HepG2 (cell line): Measurements from ENCODE around the gene SARNP. TPM values are rescaled to one million over a fixed set of nuclear protein-coding genes. Genes with fewer than 3 reads are reported as not detected.

Source experiments
- BCL3 ChIP-seq: sonication (generic); formaldehyde crosslinking; IDR thresholded peaks from 2 replicates; pipeline ENCODE4 v1.5.1; 2020; ENCODE audit warnings: mild to moderate bottlenecking, missing genetic modification reagents, moderate library complexity
- CCDC6 ChIP-seq: sonication (generic); formaldehyde crosslinking; IDR thresholded peaks from 2 replicates; pipeline ENCODE4 v1.8.1; 2022; ENCODE audit warnings: mild to moderate bottlenecking, missing genetic modification reagents, moderate library complexity
- FOXK1 ChIP-seq: sonication (generic); formaldehyde crosslinking; IDR thresholded peaks from 2 replicates; pipeline ENCODE4 v1.4.0; 2020; ENCODE audit warnings: low read depth, missing genetic modification reagents, borderline replicate concordance
- HNF4A ChIP-seq: sonication (generic); formaldehyde crosslinking; IDR thresholded peaks from 2 replicates; pipeline ENCODE4 v1.4.0; 2020; ENCODE audit warnings: missing genetic modification reagents
- MEIS2 ChIP-seq: sonication (generic); formaldehyde crosslinking; IDR thresholded peaks from 2 replicates; pipeline ENCODE4 v1.9.0; 2021; ENCODE audit warnings: mild to moderate bottlenecking, missing genetic modification reagents
- NONO ChIP-seq, 2 experiments: fragments of 450-650 bp in 1 of 2; sonication (generic) in 1 of 2; formaldehyde crosslinking in 1 of 2; IDR thresholded peaks in 1 of 2; conservative IDR thresholded peaks in 1 of 2; 2 replicates each; pipeline versions ENCODE4 v1.6.1 to v1.8.0; 2017 to 2022; ENCODE audit warnings: mild to moderate bottlenecking in 1 of 2, missing genetic modification reagents in 1 of 2, moderate library complexity in 1 of 2
- NR2F6 ChIP-seq, 2 experiments: IDR thresholded peaks; 2 replicates each; pipeline ENCODE4 v1.6.1; 2016; ENCODE audit warnings: antibody characterized with exemption in 1 of 2, mild to moderate bottlenecking in 1 of 2
- PAF1 ChIP-seq: IDR thresholded peaks from 2 replicates; pipeline ENCODE4 v1.6.1; 2016; ENCODE audit warnings: missing genetic modification reagents, missing compliant biosample characterization
- PHF20 ChIP-seq: sonication (generic); formaldehyde crosslinking; IDR thresholded peaks from 2 replicates; pipeline ENCODE4 v1.5.0; 2020; ENCODE audit warnings: mild to moderate bottlenecking, missing genetic modification reagents
- PLSCR1 ChIP-seq: sonication (generic); formaldehyde crosslinking; IDR thresholded peaks from 2 replicates; pipeline ENCODE4 v1.5.0; 2020; ENCODE audit warnings: missing genetic modification reagents, mild to moderate bottlenecking, borderline replicate concordance
- SKIL ChIP-seq: sonication (generic); formaldehyde crosslinking; IDR thresholded peaks from 2 replicates; pipeline ENCODE4 v1.8.0; 2022; ENCODE audit warnings: missing genetic modification reagents, mild to moderate bottlenecking, moderate library complexity, borderline replicate concordance
- TMF1 ChIP-seq: sonication (generic); formaldehyde crosslinking; IDR thresholded peaks from 2 replicates; pipeline ENCODE4 v1.8.1; 2022; ENCODE audit warnings: low read depth, missing genetic modification reagents
- ZBTB2 ChIP-seq: sonication (generic); formaldehyde crosslinking; IDR thresholded peaks from 2 replicates; pipeline ENCODE4 v1.8.0; 2022; ENCODE audit warnings: low read depth, missing genetic modification reagents
- ZNF205 ChIP-seq: IDR thresholded peaks from 2 replicates; pipeline ENCODE4 v1.6.1; 2018; ENCODE audit warnings: missing biosample characterization, missing genetic modification reagents
- ZNF547 ChIP-seq: sonication (generic); formaldehyde crosslinking; IDR thresholded peaks from 2 replicates; pipeline ENCODE4 v1.5.1; 2020; ENCODE audit warnings: mild to moderate bottlenecking, missing genetic modification reagents
- ZNF614 ChIP-seq: IDR thresholded peaks from 2 replicates; pipeline ENCODE4 v1.6.1; 2018; ENCODE audit warnings: missing biosample characterization, missing genetic modification reagents, inconsistent platforms, borderline replicate concordance
- ZSCAN21 ChIP-seq: sonication (generic); formaldehyde crosslinking; IDR thresholded peaks from 2 replicates; pipeline ENCODE4 v1.8.0; 2022; ENCODE audit warnings: mild to moderate bottlenecking, missing genetic modification reagents, moderate library complexity, borderline replicate concordance
- polyA plus RNA-seq, 8 experiments: library from polyadenylated mRNA; depleted of rRNA in 3 of 8; stranded (reverse) in 7 of 8; unstranded in 1 of 8; fragments of >200 nt; fragmentation: Illumina TruSeq in 4 of 8; extraction: Trizol in 4 of 8; gene quantifications; 2 replicates each; pipeline versions ENCODE4 v1.2.1 to v1.2.3, GENCODE V29; 2011 to 2016; ENCODE audit warnings: low read depth in 4 of 8, missing spikeins in 1 of 8, mixed read lengths in 1 of 8; ENCODE audit not compliant: insufficient read depth in 1 of 8
- total RNA-seq, 5 experiments: library from RNA; depleted of rRNA; stranded (reverse); fragments of >200 nt; fragmentation: Illumina TruSeq; extraction: Trizol; gene quantifications; 2 replicates each; pipeline ENCODE4 v1.2.3, GENCODE V29; 2016; ENCODE audit warnings: low read depth in 1 of 5
- TF ChIP-seq, protein P1 (sequence below): sonication (generic); formaldehyde crosslinking; conservative IDR thresholded peaks from 2 replicates; pipeline ENCODE4 v1.8.0; 2022; ENCODE audit warnings: missing genetic modification reagents

Gene SARNP
- total and polyA plus RNA-seq, 2 of the 13 experiments (the other 11 are each of a cell fraction or from before 2014, with no cell fraction given): 59.0 to 95.4 TPM

DNA sequence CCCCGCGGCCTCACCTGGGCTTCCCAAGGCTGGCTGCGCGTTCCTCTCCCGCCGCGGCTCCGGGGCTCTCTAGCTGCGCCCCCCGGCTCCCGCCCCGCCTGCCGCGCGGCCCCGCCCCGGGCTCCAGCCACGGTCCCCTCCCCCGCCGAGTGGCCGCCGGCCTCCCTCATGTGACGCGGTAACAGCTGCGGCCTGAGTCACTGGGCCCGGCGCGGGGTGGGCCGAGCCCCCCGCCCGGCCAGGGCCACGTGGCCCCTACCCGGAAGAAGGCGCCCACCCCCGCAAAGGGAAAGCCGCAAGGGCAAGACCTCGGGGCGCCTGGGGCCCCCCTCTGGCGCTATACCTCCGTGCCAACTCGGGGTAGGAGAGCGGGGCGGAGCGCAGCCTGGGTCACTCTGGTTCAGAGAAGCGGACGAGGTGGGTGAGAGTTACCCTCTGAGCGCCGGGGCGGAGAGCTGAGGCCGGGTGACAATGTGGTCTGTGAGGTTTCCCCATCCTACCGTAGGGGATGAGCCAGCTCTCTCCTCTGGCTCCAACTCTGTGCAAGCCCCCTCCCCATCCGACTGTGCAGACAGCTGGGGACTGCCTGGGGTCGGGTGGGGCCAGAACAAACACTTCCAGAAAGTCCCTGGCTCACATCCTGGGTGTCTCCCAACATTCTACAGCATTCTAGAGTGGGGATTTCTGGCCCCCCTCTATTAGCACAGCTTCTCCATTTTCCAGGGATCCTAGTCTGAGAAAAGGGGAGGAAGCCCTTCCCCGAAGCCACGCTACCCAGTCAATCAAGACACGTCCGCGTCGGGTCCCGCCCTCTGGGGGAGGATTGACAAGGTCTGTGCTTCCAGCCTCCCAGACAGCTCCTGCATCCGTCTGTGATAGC, 88.3 kb downstream of the SARNP start, which contains the start of gene CD63 (continued):
- TF ChIP-seq, protein P1, sequence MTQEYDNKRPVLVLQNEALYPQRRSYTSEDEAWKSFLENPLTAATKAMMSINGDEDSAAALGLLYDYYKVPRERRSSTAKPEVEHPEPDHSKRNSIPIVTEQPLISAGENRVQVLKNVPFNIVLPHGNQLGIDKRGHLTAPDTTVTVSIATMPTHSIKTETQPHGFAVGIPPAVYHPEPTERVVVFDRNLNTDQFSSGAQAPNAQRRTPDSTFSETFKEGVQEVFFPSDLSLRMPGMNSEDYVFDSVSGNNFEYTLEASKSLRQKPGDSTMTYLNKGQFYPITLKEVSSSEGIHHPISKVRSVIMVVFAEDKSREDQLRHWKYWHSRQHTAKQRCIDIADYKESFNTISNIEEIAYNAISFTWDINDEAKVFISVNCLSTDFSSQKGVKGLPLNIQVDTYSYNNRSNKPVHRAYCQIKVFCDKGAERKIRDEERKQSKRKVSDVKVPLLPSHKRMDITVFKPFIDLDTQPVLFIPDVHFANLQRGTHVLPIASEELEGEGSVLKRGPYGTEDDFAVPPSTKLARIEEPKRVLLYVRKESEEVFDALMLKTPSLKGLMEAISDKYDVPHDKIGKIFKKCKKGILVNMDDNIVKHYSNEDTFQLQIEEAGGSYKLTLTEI (CRISPR knock-in tag): no peak
- TF ChIP-seq BCL3 (CRISPR knock-in tag): peak; percentile 71
- no peak for TF ChIP-seq ZNF205 (CRISPR knock-in tag)
- TF ChIP-seq ZSCAN21 (CRISPR knock-in tag): peak; percentile 43; the same call in 1 of the 2 replicates
- 0 out of 2 replicates have a peak, but pooled peaks have one; percentile 16 for TF ChIP-seq ZNF614 (CRISPR knock-in tag)
- TF ChIP-seq MEIS2: peak; percentile 65; the same call in 1 of the 2 replicates
- TF ChIP-seq HNF4A (CRISPR knock-in tag): peak; percentile 17; the same call in 1 of the 2 replicates
- TF ChIP-seq SKIL (CRISPR knock-in tag): peak; percentile 24; the same call in 1 of the 2 replicates
- peak; percentile 44; the same call in 1 of the 2 replicates for TF ChIP-seq PHF20 (CRISPR knock-in tag)
- peak; percentile 30; the same call in 1 of the 2 replicates for TF ChIP-seq NR2F6 (IDR thresholded peaks at IDR 0.05)
- TF ChIP-seq NR2F6 (CRISPR knock-in tag; IDR thresholded peaks at IDR 0.05): no peak; the same call in 1 of the 2 replicates
- peak; percentile 49; the same call in 1 of the 2 replicates for TF ChIP-seq FOXK1
- TF ChIP-seq CCDC6 (CRISPR knock-in tag): peak; percentile 62; the same call in 1 of the 2 replicates
- no peak for TF ChIP-seq NONO (IDR thresholded peaks at IDR 0.05)
- TF ChIP-seq NONO (CRISPR knock-in tag; conservative IDR thresholded peaks at IDR 0.05): peak; percentile 52; the same call in 1 of the 2 replicates
- TF ChIP-seq TMF1 (CRISPR knock-in tag): no peak
- peak; percentile 36; the same call in 1 of the 2 replicates for TF ChIP-seq ZNF547 (CRISPR knock-in tag)
- TF ChIP-seq ZBTB2 (CRISPR knock-in tag): peak; percentile 72; the same call in 1 of the 2 replicates
- no peak for TF ChIP-seq PAF1 (CRISPR knock-in tag)
- TF ChIP-seq PLSCR1 (CRISPR knock-in tag): no peak
